ENCODE measurements around the gene PRKAR1B. TPM values are rescaled to one million over a fixed set of nuclear protein-coding genes. Genes with fewer than 3 reads are reported as not detected.

Gene PRKAR1B
- total RNA-seq, 1 experiment from 2014 or later = 43.3 TPM

DNA sequence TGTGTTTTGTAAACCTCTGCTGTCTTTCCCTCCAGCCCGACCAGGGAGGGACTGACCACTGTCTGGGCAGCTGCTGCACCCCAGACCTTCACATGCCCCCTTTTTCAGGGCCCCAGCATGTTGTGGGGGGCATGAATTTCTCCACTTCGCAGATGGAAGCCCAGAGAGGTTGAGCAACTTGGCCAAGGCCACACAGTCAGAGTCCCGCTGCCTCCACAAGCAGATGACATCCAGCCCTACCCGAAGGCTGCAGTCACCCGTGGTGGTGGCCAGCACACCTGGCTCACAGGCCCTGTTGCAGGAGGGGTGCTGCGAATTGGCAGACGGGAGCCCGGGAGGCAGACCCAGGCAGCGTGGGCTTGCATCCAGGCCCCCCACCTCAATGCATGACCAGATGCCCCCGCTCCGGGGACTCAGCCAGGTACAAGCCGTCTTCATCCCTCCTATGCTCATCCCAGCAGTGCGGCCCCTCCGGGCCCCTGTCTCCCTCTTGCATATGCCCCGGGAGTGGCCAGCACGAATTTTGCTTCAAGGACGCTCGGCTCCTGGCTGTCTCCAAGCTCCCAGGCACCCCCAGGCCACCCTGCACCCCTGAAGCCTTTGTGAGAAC is 171.4 kb downstream of the PRKAR1B start:
- H3K27me3 ChIP-seq (ENCODE audit: insufficient read depth, low read length) = no peaks in the 10 kb centered on the region
- no peak overlapping the region for H3K4ac ChIP-seq (ENCODE audit: low read depth, low read length)
- H3K23me2 ChIP-seq (ENCODE audit: insufficient read length, low read depth, low read length, poor library complexity, severe bottlenecking) = no peaks in the 10 kb centered on the region
- TF ChIP-seq, protein P1, sequence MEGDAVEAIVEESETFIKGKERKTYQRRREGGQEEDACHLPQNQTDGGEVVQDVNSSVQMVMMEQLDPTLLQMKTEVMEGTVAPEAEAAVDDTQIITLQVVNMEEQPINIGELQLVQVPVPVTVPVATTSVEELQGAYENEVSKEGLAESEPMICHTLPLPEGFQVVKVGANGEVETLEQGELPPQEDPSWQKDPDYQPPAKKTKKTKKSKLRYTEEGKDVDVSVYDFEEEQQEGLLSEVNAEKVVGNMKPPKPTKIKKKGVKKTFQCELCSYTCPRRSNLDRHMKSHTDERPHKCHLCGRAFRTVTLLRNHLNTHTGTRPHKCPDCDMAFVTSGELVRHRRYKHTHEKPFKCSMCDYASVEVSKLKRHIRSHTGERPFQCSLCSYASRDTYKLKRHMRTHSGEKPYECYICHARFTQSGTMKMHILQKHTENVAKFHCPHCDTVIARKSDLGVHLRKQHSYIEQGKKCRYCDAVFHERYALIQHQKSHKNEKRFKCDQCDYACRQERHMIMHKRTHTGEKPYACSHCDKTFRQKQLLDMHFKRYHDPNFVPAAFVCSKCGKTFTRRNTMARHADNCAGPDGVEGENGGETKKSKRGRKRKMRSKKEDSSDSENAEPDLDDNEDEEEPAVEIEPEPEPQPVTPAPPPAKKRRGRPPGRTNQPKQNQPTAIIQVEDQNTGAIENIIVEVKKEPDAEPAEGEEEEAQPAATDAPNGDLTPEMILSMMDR (conservative IDR thresholded peaks at IDR 0.05) = no peak
- no peak overlapping the region for H3K4me2 ChIP-seq (ENCODE audit: insufficient read depth, insufficient read length, low read length)
- H2BK5ac ChIP-seq (ENCODE audit: insufficient read length, low read length) = no peak overlapping the region
- H2BK12ac ChIP-seq (ENCODE audit: insufficient read length, low read depth, low read length) = no peak overlapping the region
- no peak overlapping the region for H4K5ac ChIP-seq (ENCODE audit: insufficient read length, low read depth, low read length)
- Mint-ChIP-seq H3K27ac (no peak overlapping the region), H3K4me1 (no peaks in the 10 kb centered on the region), H3K36me3 (ENCODE audit: insufficient read depth in 1 of 3, low read depth in 3 of 3) (peaks cover 0 to 4% (median 2%) of the 10 kb centered on the region in 3 experiments; a peak in 3 of 7 replicates), H3K9me3 (0 out of 5 replicates have a peak, but pooled peaks cover 0 to 2% of the 10 kb centered on the region in 2 experiments), H3K4me3 (no peak overlapping the region), H3K27me3 (ENCODE audit: low read depth) (no peaks in the 10 kb centered on the region)
- H2AFZ ChIP-seq (ENCODE audit: low read length) = no peak overlapping the region
- WGBS (ENCODE audit: extremely low coverage, insufficient read length, low lambda C conversion rate) = no CpG with 5 or more reads among the region's 18 CpGs
- no peaks in the 10 kb centered on the region for H4K20me1 ChIP-seq (ENCODE audit: control insufficient read depth, insufficient read depth, insufficient read length)
- no peak overlapping the region for H2BK15ac ChIP-seq (ENCODE audit: low read depth, low read length)
- no peak overlapping the region for H2BK20ac ChIP-seq (ENCODE audit: low read depth, low read length, poor library complexity, severe bottlenecking)
- no peak overlapping the region for H3K23ac ChIP-seq (ENCODE audit: insufficient read length, low read depth, low read length)
- no peaks in the 10 kb centered on the region for H3K79me2 ChIP-seq (ENCODE audit: insufficient read depth, low read length)
- no peak for DNase-seq
- no peak overlapping the region for H3T11ph ChIP-seq (ENCODE audit: low read length)
- H3K9ac ChIP-seq (ENCODE audit: extremely low read depth, insufficient read length, low read length) = no peak overlapping the region
- no peaks in the 10 kb centered on the region for H3K4me1 ChIP-seq (ENCODE audit: insufficient read depth, low read length)
- no peak overlapping the region for H2AK5ac ChIP-seq (ENCODE audit: insufficient read length, low read length)
- no peaks in the 10 kb centered on the region for H3K9me3 ChIP-seq (ENCODE audit: control insufficient read depth, low read depth, low read length)
- H4K8ac ChIP-seq (replicated peaks; ENCODE audit: insufficient read length, low read depth, low read length) = no peak overlapping the region
- H3K79me1 ChIP-seq (ENCODE audit: insufficient read depth, low read depth, low read length, poor library complexity, severe bottlenecking) = no peaks in the 10 kb centered on the region
- H3K56ac ChIP-seq (ENCODE audit: insufficient read length, low read depth, low read length) = no peak overlapping the region
- no peak overlapping the region for H3K27ac ChIP-seq (ENCODE audit: insufficient read length, low read depth, low read length)
- H2BK120ac ChIP-seq (ENCODE audit: low read depth, low read length, poor library complexity, severe bottlenecking) = no peak overlapping the region
- no peak overlapping the region; the same call in 1 of the 2 replicates for H3K14ac ChIP-seq (ENCODE audit: insufficient read depth, low read length)
- no peak overlapping the region for H3K18ac ChIP-seq (ENCODE audit: insufficient read length, low read depth, low read length)
- no peak overlapping the region for H4K91ac ChIP-seq (ENCODE audit: insufficient read length, low read depth, low read length)
